ENCODE results near the gene SEC31B.

The SEC31B gene

DNA sequence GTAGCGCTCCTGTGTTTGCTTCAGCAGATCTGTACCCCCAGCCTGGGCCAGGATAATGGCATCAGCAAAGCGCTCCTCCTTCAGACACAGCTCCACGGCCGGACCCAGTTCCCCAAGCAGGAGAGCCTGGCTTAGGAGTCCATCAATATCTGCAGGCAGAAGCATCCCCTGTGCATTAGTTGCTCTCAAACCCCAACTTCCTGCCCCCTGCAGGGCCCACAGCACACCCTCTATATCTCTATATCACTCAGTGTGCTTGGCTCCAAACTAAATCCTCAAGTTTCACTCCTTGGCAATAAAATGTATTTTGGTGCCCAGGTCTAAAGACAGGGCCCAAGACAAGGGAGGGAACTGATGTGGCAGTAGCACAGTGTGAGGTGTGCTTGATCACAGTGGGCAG lies 21.6 kb downstream of the SEC31B start:
- no peak overlapping the region for H3K27ac ChIP-seq (ENCODE audit: low read depth in 2 of 2, low read length in 2 of 2)
- no peak overlapping the region for H3K9ac ChIP-seq (ENCODE audit: low read depth in 1 of 2, low read length in 2 of 2)
- H3K27me3 ChIP-seq (ENCODE audit: control insufficient read depth in 2 of 2, insufficient read depth in 2 of 2, low read length in 2 of 2), result no peaks in the 10 kb centered on the region
- no peak overlapping the region for H3K4me3 ChIP-seq (ENCODE audit: low read length in 2 of 2)
- H3K4me1 ChIP-seq (ENCODE audit: control insufficient read depth in 2 of 2, insufficient read depth in 2 of 2, low read length in 2 of 2), result no peaks in the 10 kb centered on the region
- H3K36me3 ChIP-seq (ENCODE audit: control insufficient read depth in 2 of 2, insufficient read depth in 2 of 2, low read length in 2 of 2), result peaks cover 26 to 55% of the 10 kb centered on the region in 2 donors
- H3K9me3 ChIP-seq (ENCODE audit: control insufficient read depth in 2 of 2, low read length in 2 of 2), result no peaks in the 10 kb centered on the region

- Histone ChIP-seq H3K4me1 (ENCODE audit: control insufficient read depth in 2 of 2, insufficient read depth in 2 of 2, low read length in 2 of 2) (no peaks in the 10 kb centered on the region), H3K27me3 (ENCODE audit: control insufficient read depth in 2 of 2, insufficient read depth in 2 of 2, low read length in 2 of 2) (no peaks in the 10 kb centered on the region), H3K9ac (ENCODE audit: low read depth in 1 of 2, low read length in 2 of 2) (no peak overlapping the region), H3K36me3 (ENCODE audit: control insufficient read depth in 2 of 2, insufficient read depth in 2 of 2, low read length in 2 of 2) (peaks cover 19 to 46% of the 10 kb centered on the region in 2 donors), H3K4me3 (ENCODE audit: low read length in 2 of 2) (no peak overlapping the region), H3K9me3 (ENCODE audit: control insufficient read depth in 2 of 2, low read length in 2 of 2) (no peaks in the 10 kb centered on the region), H3K27ac (ENCODE audit: low read depth in 2 of 2, low read length in 2 of 2) (no peak overlapping the region)
Measured at GRCh38 chr10:100496567-100496966, 23.1 kb downstream of the SEC31B start.

GRCh38 chr10:100490531-100490930 lies 29.1 kb downstream of the SEC31B start:
- no peaks in the 10 kb centered on the region for H3K4me1 ChIP-seq (ENCODE audit: control insufficient read depth in 2 of 2, insufficient read depth in 2 of 2, low read length in 2 of 2)
- peaks cover 17 to 47% of the 10 kb centered on the region in 2 donors for H3K36me3 ChIP-seq (ENCODE audit: control insufficient read depth in 2 of 2, insufficient read depth in 2 of 2, low read length in 2 of 2)
- no peak overlapping the region for H3K4me3 ChIP-seq (ENCODE audit: low read length in 2 of 2)
- H3K9me3 ChIP-seq (ENCODE audit: control insufficient read depth in 2 of 2, low read length in 2 of 2), result no peaks in the 10 kb centered on the region
- no peak overlapping the region for H3K9ac ChIP-seq (ENCODE audit: low read depth in 1 of 2, low read length in 2 of 2)
- H3K27ac ChIP-seq (ENCODE audit: low read depth in 2 of 2, low read length in 2 of 2), result no peak overlapping the region
- no peaks in the 10 kb centered on the region for H3K27me3 ChIP-seq (ENCODE audit: control insufficient read depth in 2 of 2, insufficient read depth in 2 of 2, low read length in 2 of 2)

GRCh38 chr10:100489396-100489795 lies 30.3 kb downstream of the SEC31B start:
- Histone ChIP-seq H3K27me3 (ENCODE audit: control insufficient read depth in 2 of 2, insufficient read depth in 2 of 2, low read length in 2 of 2) (no peaks in the 10 kb centered on the region), H3K4me1 (ENCODE audit: control insufficient read depth in 2 of 2, insufficient read depth in 2 of 2, low read length in 2 of 2) (no peaks in the 10 kb centered on the region), H3K9me3 (ENCODE audit: control insufficient read depth in 2 of 2, low read length in 2 of 2) (no peaks in the 10 kb centered on the region), H3K27ac (ENCODE audit: low read depth in 2 of 2, low read length in 2 of 2) (no peak overlapping the region), H3K9ac (ENCODE audit: low read depth in 1 of 2, low read length in 2 of 2) (no peak overlapping the region), H3K4me3 (ENCODE audit: low read length in 2 of 2) (no peak overlapping the region), H3K36me3 (ENCODE audit: control insufficient read depth in 2 of 2, insufficient read depth in 2 of 2, low read length in 2 of 2) (peaks cover 17 to 41% of the 10 kb centered on the region in 2 donors)

DNA sequence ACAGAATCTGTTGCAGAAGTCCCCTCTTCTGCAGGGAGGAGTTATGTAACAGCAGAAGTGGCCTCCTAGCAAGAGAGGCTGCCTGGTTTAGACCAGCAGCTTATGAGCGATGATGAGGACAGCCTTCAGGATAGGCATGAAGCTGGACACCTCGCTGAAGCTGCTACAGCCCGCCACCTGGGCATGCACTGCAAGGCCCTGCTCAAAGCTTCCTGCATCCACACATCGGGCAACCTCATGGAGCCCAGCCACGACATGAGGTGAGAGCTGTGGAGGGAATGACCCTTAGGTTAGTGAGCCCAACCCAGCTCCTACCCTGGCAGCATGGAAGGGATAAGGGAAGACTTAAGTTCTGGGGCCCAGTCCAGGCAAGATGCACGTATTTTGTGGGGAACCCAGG lies 32.1 kb downstream of the SEC31B start:
- Histone ChIP-seq H3K9me3 (ENCODE audit: control insufficient read depth in 2 of 2, low read length in 2 of 2) (no peaks in the 10 kb centered on the region), H3K27me3 (ENCODE audit: control insufficient read depth in 2 of 2, insufficient read depth in 2 of 2, low read length in 2 of 2) (peaks cover 4 to 5% of the 10 kb centered on the region in 2 donors), H3K27ac (ENCODE audit: low read depth in 2 of 2, low read length in 2 of 2) (no peak overlapping the region), H3K4me3 (ENCODE audit: low read length in 2 of 2) (no peak overlapping the region), H3K4me1 (ENCODE audit: control insufficient read depth in 2 of 2, insufficient read depth in 2 of 2, low read length in 2 of 2) (peaks cover 7 to 8% of the 10 kb centered on the region in 2 donors), H3K9ac (ENCODE audit: low read depth in 1 of 2, low read length in 2 of 2) (no peak overlapping the region), H3K36me3 (ENCODE audit: control insufficient read depth in 2 of 2, insufficient read depth in 2 of 2, low read length in 2 of 2) (peaks cover 17 to 38% of the 10 kb centered on the region in 2 donors)

- Histone ChIP-seq H3K9me3 (ENCODE audit: control insufficient read depth in 2 of 2, low read length in 2 of 2) (no peaks in the 10 kb centered on the region), H3K4me3 (ENCODE audit: low read length in 2 of 2) (no peak overlapping the region), H3K36me3 (ENCODE audit: control insufficient read depth in 2 of 2, insufficient read depth in 2 of 2, low read length in 2 of 2) (peaks cover 17 to 38% of the 10 kb centered on the region in 2 donors), H3K27ac (ENCODE audit: low read depth in 2 of 2, low read length in 2 of 2) (no peak overlapping the region), H3K4me1 (ENCODE audit: control insufficient read depth in 2 of 2, insufficient read depth in 2 of 2, low read length in 2 of 2) (peaks cover 16 to 18% of the 10 kb centered on the region in 2 donors), H3K9ac (ENCODE audit: low read depth in 1 of 2, low read length in 2 of 2) (no peak overlapping the region), H3K27me3 (ENCODE audit: control insufficient read depth in 2 of 2, insufficient read depth in 2 of 2, low read length in 2 of 2) (peaks cover 6 to 8% of the 10 kb centered on the region in 2 donors)
Measured at GRCh38 chr10:100485801-100486495, 33.7 kb downstream of the SEC31B start.

DNA sequence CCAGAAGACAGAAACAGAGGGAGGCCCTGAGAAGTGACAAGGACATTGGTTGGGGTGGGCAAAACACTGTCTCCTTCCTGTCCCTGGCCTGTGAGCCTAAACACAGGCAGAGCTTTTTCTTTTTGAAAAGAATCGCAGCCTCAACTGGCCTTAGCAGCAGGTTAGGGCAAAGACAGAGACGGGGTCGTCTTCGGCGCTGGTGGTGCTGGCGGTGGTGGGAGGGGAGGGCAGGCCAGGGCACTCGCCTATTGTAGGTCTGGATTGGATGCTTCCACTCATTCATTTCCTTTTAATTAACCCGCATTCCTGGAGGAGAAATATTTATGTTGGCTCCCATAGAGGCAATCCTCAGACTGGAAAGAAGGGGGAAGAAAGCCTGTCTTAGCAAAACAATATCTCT lies 34.3 kb downstream of the SEC31B start:
- Histone ChIP-seq H3K36me3 (ENCODE audit: control insufficient read depth in 2 of 2, insufficient read depth in 2 of 2, low read length in 2 of 2) (peaks cover 17 to 35% of the 10 kb centered on the region in 2 donors), H3K9ac (ENCODE audit: low read depth in 1 of 2, low read length in 2 of 2) (no peak overlapping the region), H3K4me3 (ENCODE audit: low read length in 2 of 2) (no peak overlapping the region)

DNA sequence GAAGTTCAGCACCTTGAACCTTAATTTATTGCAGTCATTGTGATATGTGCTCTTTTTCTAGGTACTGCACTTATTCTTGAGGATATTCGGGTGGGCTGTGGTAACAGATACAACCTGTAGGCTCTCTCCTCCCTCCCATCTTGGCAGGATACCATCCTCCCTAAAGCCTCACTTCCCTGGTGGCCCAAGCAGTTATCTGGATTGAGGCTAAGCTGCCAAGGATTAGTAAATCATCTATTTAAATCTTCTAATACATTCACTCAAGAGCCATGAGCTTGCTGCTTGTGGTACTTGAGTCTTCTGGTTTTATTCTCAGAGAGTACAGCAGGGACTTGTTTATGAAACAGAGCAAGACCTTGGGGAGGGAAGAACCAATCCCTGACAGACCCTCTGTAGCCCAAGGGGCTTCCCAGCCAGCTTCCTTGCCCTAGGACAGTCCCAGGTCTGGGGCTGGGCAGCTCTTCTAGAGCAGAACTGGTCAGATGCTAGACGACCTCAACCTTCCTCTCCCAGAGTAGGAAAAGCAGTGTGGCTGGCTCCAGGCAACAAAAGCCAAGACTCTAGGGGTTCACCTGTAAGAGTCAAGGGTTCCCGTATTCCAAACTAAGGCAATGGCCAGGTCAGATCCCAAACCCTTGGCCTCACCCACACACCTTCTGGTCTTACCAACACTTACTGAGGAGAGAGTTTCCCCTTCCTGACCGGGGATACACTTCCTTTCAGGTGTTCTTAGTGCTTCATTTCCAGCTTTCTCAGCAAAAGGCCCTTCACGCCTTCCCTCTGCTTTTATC lies 35.6 kb downstream of the SEC31B start:
- Histone ChIP-seq H3K9ac (ENCODE audit: low read depth in 1 of 2, low read length in 2 of 2) (no peak overlapping the region), H3K36me3 (ENCODE audit: control insufficient read depth in 2 of 2, insufficient read depth in 2 of 2, low read length in 2 of 2) (peaks cover 12 to 22% of the 10 kb centered on the region in 2 donors), H3K4me1 (ENCODE audit: control insufficient read depth in 2 of 2, insufficient read depth in 2 of 2, low read length in 2 of 2) (peaks cover 16 to 18% of the 10 kb centered on the region in 2 donors), H3K4me3 (ENCODE audit: low read length in 2 of 2) (no peak overlapping the region), H3K9me3 (ENCODE audit: control insufficient read depth in 2 of 2, low read length in 2 of 2) (no peaks in the 10 kb centered on the region), H3K27ac (ENCODE audit: low read depth in 2 of 2, low read length in 2 of 2) (no peak overlapping the region), H3K27me3 (ENCODE audit: control insufficient read depth in 2 of 2, insufficient read depth in 2 of 2, low read length in 2 of 2) (peaks cover 15 to 21% of the 10 kb centered on the region in 2 donors)

More for the DNA sequence above, 34.3 kb downstream of the SEC31B start:
- Histone ChIP-seq H3K9me3 (ENCODE audit: control insufficient read depth in 2 of 2, low read length in 2 of 2) (no peaks in the 10 kb centered on the region), H3K27me3 (ENCODE audit: control insufficient read depth in 2 of 2, insufficient read depth in 2 of 2, low read length in 2 of 2) (peaks cover 9 to 12% of the 10 kb centered on the region in 2 donors), H3K27ac (ENCODE audit: low read depth in 2 of 2, low read length in 2 of 2) (no peak overlapping the region), H3K4me1 (ENCODE audit: control insufficient read depth in 2 of 2, insufficient read depth in 2 of 2, low read length in 2 of 2) (peaks cover 16 to 18% of the 10 kb centered on the region in 2 donors)

DNA sequence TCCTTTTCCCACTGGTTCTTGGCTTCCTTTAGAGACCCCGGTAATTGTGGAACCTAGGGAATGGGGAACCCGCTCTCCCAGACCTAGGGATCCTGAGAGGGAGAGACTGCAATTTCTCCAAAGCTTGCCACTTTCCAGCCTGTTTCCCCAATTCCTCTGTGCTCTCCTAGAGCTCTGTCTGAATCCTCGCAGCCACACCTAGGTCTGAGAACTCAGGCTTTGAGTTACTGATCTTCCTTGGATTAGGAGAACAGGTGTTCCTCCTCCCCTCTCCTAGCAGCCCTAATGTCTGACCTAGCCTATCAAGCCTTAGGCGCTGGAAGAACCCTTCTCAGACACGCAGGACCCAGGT lies 36.9 kb downstream of the SEC31B start:
- no peaks in the 10 kb centered on the region for H3K9me3 ChIP-seq (ENCODE audit: control insufficient read depth in 2 of 2, low read length in 2 of 2)
- no peak overlapping the region for H3K9ac ChIP-seq (ENCODE audit: low read depth in 1 of 2, low read length in 2 of 2)
- H3K27me3 ChIP-seq (ENCODE audit: control insufficient read depth in 2 of 2, insufficient read depth in 2 of 2, low read length in 2 of 2), result peaks cover 15 to 21% of the 10 kb centered on the region in 2 donors
- H3K4me1 ChIP-seq (ENCODE audit: control insufficient read depth in 2 of 2, insufficient read depth in 2 of 2, low read length in 2 of 2), result peaks cover 16 to 18% of the 10 kb centered on the region in 2 donors
- peak overlapping the region in 1 of 2 donors; percentile 76 for H3K4me3 ChIP-seq (ENCODE audit: low read length in 2 of 2)
- peaks cover 5 to 12% of the 10 kb centered on the region in 2 donors for H3K36me3 ChIP-seq (ENCODE audit: control insufficient read depth in 2 of 2, insufficient read depth in 2 of 2, low read length in 2 of 2)
- no peak overlapping the region for H3K27ac ChIP-seq (ENCODE audit: low read depth in 2 of 2, low read length in 2 of 2)

GRCh38 chr10:100482181-100482833 lies 37.4 kb downstream of the SEC31B start:
- Histone ChIP-seq H3K4me3 (ENCODE audit: low read length in 2 of 2) (peak overlapping the region; percentile 68 to 76), H3K4me1 (ENCODE audit: control insufficient read depth in 2 of 2, insufficient read depth in 2 of 2, low read length in 2 of 2) (peaks cover 16 to 18% of the 10 kb centered on the region in 2 donors), H3K9me3 (ENCODE audit: control insufficient read depth in 2 of 2, low read length in 2 of 2) (no peaks in the 10 kb centered on the region), H3K36me3 (ENCODE audit: control insufficient read depth in 2 of 2, insufficient read depth in 2 of 2, low read length in 2 of 2) (peaks cover 0 to 7% of the 10 kb centered on the region in 2 donors), H3K27ac (ENCODE audit: low read depth in 2 of 2, low read length in 2 of 2) (no peak overlapping the region), H3K27me3 (ENCODE audit: control insufficient read depth in 2 of 2, insufficient read depth in 2 of 2, low read length in 2 of 2) (peaks cover 15 to 21% of the 10 kb centered on the region in 2 donors), H3K9ac (ENCODE audit: low read depth in 1 of 2, low read length in 2 of 2) (no peak overlapping the region)

Measured in mucosa of rectum (tissue), 2 donors.